GM12891 (cell line): Measurements from ENCODE around the gene KIF25.

Experiments used
- DNase-seq: peaks from one replicate; pipeline ENCODE4 v3.0.0; 2011; ENCODE audit warnings: low spot score; ENCODE audit not compliant: insufficient read length
- FAIRE-seq: peaks from 2 replicates; lab custom pipeline; 2011; peaks lifted over from hg19 to GRCh38; lab: Jason Lieb, UNC
- PAX5 ChIP-seq: IDR thresholded peaks from 2 replicates; pipeline ENCODE4 v1.6.1; 2011; ENCODE audit warnings: low read length, moderate library complexity, mild to moderate bottlenecking; ENCODE audit not compliant: insufficient read depth, severe bottlenecking
- POLR2A ChIP-seq: IDR thresholded peaks from 2 replicates; pipeline ENCODE4 v1.6.1; 2011; ENCODE audit warnings: low read depth, low read length, control low read depth
- POLR2AphosphoS5 ChIP-seq: IDR thresholded peaks from 2 replicates; pipeline ENCODE4 v1.6.1; 2011; ENCODE audit warnings: low read depth, low read length, control low read depth
- POU2F2 ChIP-seq: IDR thresholded peaks from 2 replicates; pipeline ENCODE4 v1.6.1; 2011; ENCODE audit warnings: low read depth, mild to moderate bottlenecking, control low read depth, low read length, moderate library complexity
- SPI1 ChIP-seq: IDR thresholded peaks from 2 replicates; pipeline ENCODE4 v1.6.1; 2011; ENCODE audit warnings: low read depth, low read length, control low read depth
- TAF1 ChIP-seq: IDR thresholded peaks from 2 replicates; pipeline ENCODE4 v1.6.1; 2011; ENCODE audit warnings: low read depth, low read length, control low read depth

KIF25 gene

GRCh38 chr6:168033791-168034190 is 36.3 kb downstream of the KIF25 start:
- TF ChIP-seq POLR2AphosphoS5 = no peak
- no peak for TF ChIP-seq POU2F2
- TF ChIP-seq PAX5 = no peak
- TF ChIP-seq POLR2A = no peak
- TF ChIP-seq TAF1 = no peak
- no peak for TF ChIP-seq SPI1
- DNase-seq (no peak), FAIRE-seq (no peak)

- FAIRE-seq (no peak), DNase-seq (no peak)
- TF ChIP-seq SPI1 = no peak
- no peak for TF ChIP-seq POLR2A
- TF ChIP-seq POU2F2 = no peak
- no peak for TF ChIP-seq PAX5
- TF ChIP-seq TAF1 = no peak
- TF ChIP-seq POLR2AphosphoS5 = no peak
Observed at GRCh38 chr6:168034537-168034936, 37.1 kb downstream of the KIF25 start.

- FAIRE-seq = no peak
- TF ChIP-seq POLR2AphosphoS5 (no peak), POLR2A (no peak), POU2F2 (no peak), PAX5 (no peak), SPI1 (no peak), TAF1 (no peak)
- no peak for DNase-seq
Observed at GRCh38 chr6:168035098-168035660, 37.7 kb downstream of the KIF25 start.

GRCh38 chr6:168035661-168036545 is 38.4 kb downstream of the KIF25 start:
- no peak for DNase-seq
- TF ChIP-seq POLR2A (no peak), PAX5 (no peak), SPI1 (no peak), POLR2AphosphoS5 (no peak), POU2F2 (no peak)
- FAIRE-seq = no peak

GRCh38 chr6:168037242-168037641 is 39.8 kb downstream of the KIF25 start:
- no peak for DNase-seq
- FAIRE-seq = no peak
- TF ChIP-seq POLR2AphosphoS5 = no peak
- TF ChIP-seq POU2F2 = no peak
- no peak for TF ChIP-seq POLR2A
- no peak for TF ChIP-seq TAF1
- TF ChIP-seq SPI1 = no peak
- TF ChIP-seq PAX5 = no peak

DNA sequence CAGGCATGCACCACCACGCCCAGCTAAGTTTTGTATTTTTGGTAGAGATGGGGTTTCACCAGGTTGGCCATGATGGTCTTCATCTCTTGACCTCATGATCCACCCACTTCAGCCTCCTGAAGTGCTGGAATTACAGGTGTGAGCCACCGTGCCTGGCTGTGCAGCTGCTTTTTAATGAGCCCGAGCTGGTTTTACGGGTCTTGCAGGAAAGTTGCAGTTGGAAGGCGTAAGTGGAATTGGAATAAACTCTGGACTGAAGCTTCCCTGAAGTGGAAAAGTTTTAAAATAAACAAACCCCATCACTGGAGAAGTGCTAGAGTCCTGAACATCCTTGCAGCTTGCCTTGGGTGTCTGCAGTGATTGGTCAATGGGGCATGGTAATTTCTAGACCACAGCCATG is 40.4 kb downstream of the KIF25 start:
- DNase-seq = no peak
- FAIRE-seq = no peak
- no peak for TF ChIP-seq TAF1
- TF ChIP-seq PAX5 = no peak
- TF ChIP-seq SPI1 = no peak
- no peak for TF ChIP-seq POLR2A
- TF ChIP-seq POLR2AphosphoS5 = no peak
- no peak for TF ChIP-seq POU2F2

- DNase-seq = no peak
- no peak for TF ChIP-seq TAF1
- no peak for TF ChIP-seq SPI1
- TF ChIP-seq POU2F2 = no peak
- TF ChIP-seq POLR2A = no peak
- TF ChIP-seq POLR2AphosphoS5 = no peak
- no peak for TF ChIP-seq PAX5
- no peak for FAIRE-seq
Observed at GRCh38 chr6:168038576-168039140, 41.2 kb downstream of the KIF25 start.

- no peak for TF ChIP-seq POLR2A
- no peak for FAIRE-seq
- no peak for DNase-seq
Observed at GRCh38 chr6:168039301-168039700, 41.8 kb downstream of the KIF25 start.

GRCh38 chr6:168039849-168040248 is 42.4 kb downstream of the KIF25 start:
- DNase-seq (no peak), FAIRE-seq (no peak)
- TF ChIP-seq TAF1 = no peak
- no peak for TF ChIP-seq POU2F2
- no peak for TF ChIP-seq PAX5
- no peak for TF ChIP-seq POLR2AphosphoS5
- no peak for TF ChIP-seq SPI1
- TF ChIP-seq POLR2A = no peak
